Hepatocyte (in vitro differentiated cells): ENCODE measurements around the gene PDIA6.

Experiments used
- CTCF ChIP-seq: fragments of 200-600 bp; sonication (generic); IDR thresholded peaks from 2 replicates; pipeline ENCODE4 v1.5.1; 2016; ENCODE audit warnings: antibody characterized with exemption, mild to moderate bottlenecking; ENCODE audit not compliant: poor library complexity
- EZH2 ChIP-seq: fragments of 200-600 bp; sonication (generic); IDR thresholded peaks from 2 replicates; pipeline ENCODE4 v1.6.1; 2016; ENCODE audit warnings: antibody characterized with exemption, mild to moderate bottlenecking, borderline replicate concordance

GRCh38 chr2:10820978-10821695 lies 8.6 kb upstream of the PDIA6 start:
- TF ChIP-seq CTCF (no peak), EZH2 (no peak)
